Liver (tissue), 3 donors: ENCODE measurements around the gene MORF4L1.

Experiments
- EGR1 ChIP-seq, 2 donors: IDR thresholded peaks; 2 replicates each; pipeline ENCODE4 v1.6.1; 2016 to 2018; ENCODE audit warnings: antibody characterized with exemption in 2 of 2, low read depth in 2 of 2
- FOXA1 ChIP-seq: IDR thresholded peaks from 2 replicates; pipeline ENCODE4 v1.6.1; 2016; ENCODE audit warnings: antibody characterized with exemption
- TAF1 ChIP-seq: conservative IDR thresholded peaks from 2 replicates; pipeline ENCODE4 v1.6.1; 2016; ENCODE audit warnings: antibody characterized with exemption, mild to moderate bottlenecking
- TF ChIP-seq, protein P1 (sequence below): fragments of 150-350 bp; IDR thresholded peaks from 2 replicates; pipeline ENCODE4 v1.5.1; 2017; ENCODE audit warnings: improper control_type of control experiment, low read depth, low read length; ENCODE audit not compliant: missing input control
- TF ChIP-seq, protein P2 (sequence below): IDR thresholded peaks from 2 replicates; pipeline ENCODE4 v1.6.1; 2016; ENCODE audit warnings: antibody characterized with exemption
- donor health status: healthy.
- donor health status: healthy.

DNA sequence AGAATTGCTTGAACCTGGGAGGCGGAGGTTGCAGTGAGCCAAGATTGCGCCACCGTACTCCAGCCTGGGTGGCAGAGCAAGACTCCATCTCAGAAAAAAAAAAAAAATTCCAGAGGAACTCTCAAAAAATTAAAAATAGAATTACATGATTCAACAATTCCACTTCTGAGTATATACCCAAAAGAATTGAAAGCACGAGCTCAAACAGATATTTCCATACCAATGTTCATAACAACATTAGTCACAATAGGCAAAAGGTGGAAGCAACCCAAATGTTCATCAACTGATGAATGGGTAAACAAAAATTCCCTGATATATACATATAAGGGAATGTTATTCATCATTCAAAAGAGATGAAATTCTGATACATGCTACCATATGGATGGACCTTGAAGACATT is 16.9 kb upstream of the MORF4L1 start:
- TF ChIP-seq, protein P1, sequence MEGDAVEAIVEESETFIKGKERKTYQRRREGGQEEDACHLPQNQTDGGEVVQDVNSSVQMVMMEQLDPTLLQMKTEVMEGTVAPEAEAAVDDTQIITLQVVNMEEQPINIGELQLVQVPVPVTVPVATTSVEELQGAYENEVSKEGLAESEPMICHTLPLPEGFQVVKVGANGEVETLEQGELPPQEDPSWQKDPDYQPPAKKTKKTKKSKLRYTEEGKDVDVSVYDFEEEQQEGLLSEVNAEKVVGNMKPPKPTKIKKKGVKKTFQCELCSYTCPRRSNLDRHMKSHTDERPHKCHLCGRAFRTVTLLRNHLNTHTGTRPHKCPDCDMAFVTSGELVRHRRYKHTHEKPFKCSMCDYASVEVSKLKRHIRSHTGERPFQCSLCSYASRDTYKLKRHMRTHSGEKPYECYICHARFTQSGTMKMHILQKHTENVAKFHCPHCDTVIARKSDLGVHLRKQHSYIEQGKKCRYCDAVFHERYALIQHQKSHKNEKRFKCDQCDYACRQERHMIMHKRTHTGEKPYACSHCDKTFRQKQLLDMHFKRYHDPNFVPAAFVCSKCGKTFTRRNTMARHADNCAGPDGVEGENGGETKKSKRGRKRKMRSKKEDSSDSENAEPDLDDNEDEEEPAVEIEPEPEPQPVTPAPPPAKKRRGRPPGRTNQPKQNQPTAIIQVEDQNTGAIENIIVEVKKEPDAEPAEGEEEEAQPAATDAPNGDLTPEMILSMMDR, result no peak
- no peak for TF ChIP-seq TAF1
- no peak for TF ChIP-seq EGR1 (IDR thresholded peaks at IDR 0.05; ENCODE audit: low read depth in 2 of 2)
- TF ChIP-seq, protein P2, sequence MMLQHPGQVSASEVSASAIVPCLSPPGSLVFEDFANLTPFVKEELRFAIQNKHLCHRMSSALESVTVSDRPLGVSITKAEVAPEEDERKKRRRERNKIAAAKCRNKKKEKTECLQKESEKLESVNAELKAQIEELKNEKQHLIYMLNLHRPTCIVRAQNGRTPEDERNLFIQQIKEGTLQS, result no peak
- TF ChIP-seq FOXA1, result no peak
